GM21360 (cell line): Measurements from ENCODE around the gene PNKP.
A peak's percentile ranks its signal among the peaks of the same experiment; 100 is the strongest.

Experiments used
- ATAC-seq: cut with Tn5 transposase; IDR thresholded peaks from one replicate; pipeline ENCODE4 v1.9.1; 2021; ENCODE audit warnings: mild to moderate bottlenecking, moderate library complexity; ENCODE audit not compliant: unreplicated experiment

Gene PNKP

GRCh38 chr19:49860336-49861102 lies 6.9 kb downstream of the PNKP start:
- ATAC-seq, result no peak

- no peak for ATAC-seq
Measured at GRCh38 chr19:49859682-49860335, 7.6 kb downstream of the PNKP start.

GRCh38 chr19:49858088-49858985 lies 9.0 kb downstream of the PNKP start:
- ATAC-seq, result no peak

- no peak for ATAC-seq
Measured at GRCh38 chr19:49857838-49858087, 9.6 kb downstream of the PNKP start.

- no peak for ATAC-seq
Measured at GRCh38 chr19:49857061-49857837, 10.1 kb downstream of the PNKP start.

GRCh38 chr19:49856574-49857021 lies 10.8 kb downstream of the PNKP start:
- no peak for ATAC-seq

GRCh38 chr19:49855676-49856573 lies 11.5 kb downstream of the PNKP start:
- ATAC-seq, result no peak

- no peak for ATAC-seq
Measured at GRCh38 chr19:49855277-49855675, 12.1 kb downstream of the PNKP start.

GRCh38 chr19:49854378-49855263 lies 12.8 kb downstream of the PNKP start:
- ATAC-seq, result no peak

GRCh38 chr19:49853852-49854377 lies 13.5 kb downstream of the PNKP start:
- ATAC-seq, result no peak

- no peak for ATAC-seq
Measured at GRCh38 chr19:49852631-49853126, 14.7 kb downstream of the PNKP start.

GRCh38 chr19:49851456-49852259 lies 15.7 kb downstream of the PNKP start:
- no peak for ATAC-seq

GRCh38 chr19:49850487-49851342 lies 16.7 kb downstream of the PNKP start, which contains the start of gene PTOV1:
Gene PTOV1, plus strand, starts transcription at chr19:49851159.
- peak; percentile 51 for ATAC-seq

GRCh38 chr19:49850221-49850486 lies 17.2 kb downstream of the PNKP start:
- no peak for ATAC-seq

- ATAC-seq, result no peak
Measured at GRCh38 chr19:49849433-49850220, 17.7 kb downstream of the PNKP start.

GRCh38 chr19:49848938-49849337 lies 18.4 kb downstream of the PNKP start:
- ATAC-seq, result no peak
